GM18526 (cell line): ENCODE results near the gene JMY.

Experiments used
- POLR2A ChIP-seq: IDR thresholded peaks from 3 replicates; pipeline ENCODE4 v1.6.1; 2011; ENCODE audit not compliant: insufficient read length; ENCODE audit errors: extremely low read depth

JMY gene

GRCh38 chr5:79235634-79236361 is at the start of gene JMY:
Gene JMY (plus strand): TSS chr5:79236131. CDS start chr5:79236651, 520 bp downstream.
- peak; percentile 82 for TF ChIP-seq POLR2A

- TF ChIP-seq POLR2A = no peak
Observed at GRCh38 chr5:79186455-79186854, 49.5 kb upstream of the JMY start.

GRCh38 chr5:79189439-79190234 is 46.3 kb upstream of the JMY start:
- no peak for TF ChIP-seq POLR2A

- no peak for TF ChIP-seq POLR2A
Observed at GRCh38 chr5:79190235-79190529, 45.7 kb upstream of the JMY start.

- no peak for TF ChIP-seq POLR2A
Observed at GRCh38 chr5:79191457-79191856, 44.5 kb upstream of the JMY start.

GRCh38 chr5:79193643-79194042 is 42.3 kb upstream of the JMY start:
- no peak for TF ChIP-seq POLR2A

GRCh38 chr5:79200573-79201183 is 35.3 kb upstream of the JMY start:
- no peak for TF ChIP-seq POLR2A

- no peak for TF ChIP-seq POLR2A
Observed at GRCh38 chr5:79201206-79201605, 34.7 kb upstream of the JMY start.

- TF ChIP-seq POLR2A = no peak
Observed at GRCh38 chr5:79202076-79202475, 33.9 kb upstream of the JMY start.

GRCh38 chr5:79205965-79206364 is 30.0 kb upstream of the JMY start:
- no peak for TF ChIP-seq POLR2A

GRCh38 chr5:79206541-79206940 is 29.4 kb upstream of the JMY start:
- no peak for TF ChIP-seq POLR2A

- TF ChIP-seq POLR2A = no peak
Observed at GRCh38 chr5:79209505-79209904, 26.4 kb upstream of the JMY start.

GRCh38 chr5:79224286-79224984 is 11.5 kb upstream of the JMY start:
- no peak for TF ChIP-seq POLR2A

- no peak for TF ChIP-seq POLR2A
Observed at GRCh38 chr5:79225026-79225425, 10.9 kb upstream of the JMY start.

- no peak for TF ChIP-seq POLR2A
Observed at GRCh38 chr5:79225441-79225840, 10.5 kb upstream of the JMY start.
